Endothelial cell of umbilical vein (primary cell): ENCODE results near the gene RAD51B. TPM values are rescaled to one million over a fixed set of nuclear protein-coding genes. Genes with fewer than 3 reads are reported as not detected.

Source experiments
- BruUV-seq: library from RNA; stranded (reverse); fragments of 400-500 nt; replicated peaks from 2 replicates; lab custom pipeline; 2021; lab: Mats Ljungman, UMichigan
- CTCF ChIA-PET: fragments of 300-600, 350-600 bp; sonication (Branson Sonifier 250); formaldehyde crosslinking; loops from one replicate; lab custom pipeline; 2021; ENCODE audit warnings: antibody characterized with exemption, inconsistent platforms; lab: Charles Lee
- POLR2A ChIA-PET: fragments of 300-600, 350-600 bp; sonication (Branson Sonifier 250); formaldehyde crosslinking; loops from one replicate; lab custom pipeline; 2021; ENCODE audit warnings: antibody characterized with exemption, inconsistent platforms; lab: Charles Lee
- DNase-seq: peaks from one replicate; pipeline ENCODE4 v3.0.0-alpha.2; 2011; ENCODE audit warnings: low read depth, low spot score
- FAIRE-seq: peaks from 2 replicates; lab custom pipeline; 2011; peaks lifted over from hg19 to GRCh38; lab: Jason Lieb, UNC
- H2AFZ ChIP-seq: 2 replicates; pipeline ENCODE4 v1.6.0; 2012; ENCODE audit warnings: low read depth, low read length, control low read depth, inconsistent platforms
- H3K27ac ChIP-seq: 2 replicates; pipeline ENCODE4 v1.5.1; 2011; ENCODE audit warnings: low read depth, mild to moderate bottlenecking, control low read depth, low read length, moderate library complexity; ENCODE audit not compliant: insufficient read depth
- H3K27me3 ChIP-seq, 2 experiments: 2 replicates each; pipeline versions ENCODE4 v1.6.0 to v1.6.1; 2011; ENCODE audit warnings: low read length in 2 of 2, mixed read lengths in 1 of 2; ENCODE audit not compliant: control insufficient read depth in 2 of 2, insufficient read depth in 2 of 2
- H3K36me3 ChIP-seq, 2 experiments: 2 replicates in 1 of 2; 3 replicates in 1 of 2; pipeline ENCODE4 v1.5.1; 2011; ENCODE audit warnings: low read length in 2 of 2, mild to moderate bottlenecking in 1 of 2, moderate library complexity in 1 of 2; ENCODE audit not compliant: control insufficient read depth in 2 of 2, insufficient read depth in 2 of 2; ENCODE audit errors: extremely low read depth in 1 of 2
- H3K4me1 ChIP-seq: 3 replicates; pipeline ENCODE4 v1.5.1; 2011; ENCODE audit warnings: mild to moderate bottlenecking, low read length; ENCODE audit not compliant: control insufficient read depth, insufficient read depth; ENCODE audit errors: extremely low read depth
- H3K4me2 ChIP-seq: 2 replicates; pipeline ENCODE4 v1.6.1; 2011; ENCODE audit warnings: low read length, control low read depth, mixed read lengths; ENCODE audit not compliant: insufficient read depth
- H3K4me3 ChIP-seq, 3 experiments: fragments of 200-600 bp in 1 of 3; sonication (generic), shearing (Covaris generic) in 1 of 3; replicated peaks in 1 of 3; 2 replicates each; pipeline ENCODE4 v1.5.1; 2011 to 2016; ENCODE audit warnings: control low read depth in 3 of 3, low read length in 3 of 3, mild to moderate bottlenecking in 2 of 3, inconsistent platforms in 1 of 3, low read depth in 1 of 3, moderate library complexity in 1 of 3; ENCODE audit not compliant: insufficient read depth in 1 of 3
- H3K79me2 ChIP-seq: 2 replicates; pipeline ENCODE4 v1.6.0; 2012; ENCODE audit warnings: low read length, inconsistent platforms; ENCODE audit not compliant: control insufficient read depth, insufficient read depth
- H3K9ac ChIP-seq: replicated peaks from 2 replicates; pipeline ENCODE3; 2011; ENCODE audit warnings: low read length, control low read depth; ENCODE audit not compliant: insufficient read depth; ENCODE audit errors: extremely low read depth
- H3K9me1 ChIP-seq: replicated peaks from 3 replicates; pipeline ENCODE4 v1.6.0; 2011; ENCODE audit warnings: mild to moderate bottlenecking, low read length; ENCODE audit not compliant: control insufficient read depth, insufficient read depth; ENCODE audit errors: extremely low read depth
- H3K9me3 ChIP-seq: replicated peaks from 2 replicates; pipeline ENCODE4 v1.5.1; 2012; ENCODE audit warnings: low read length, inconsistent platforms; ENCODE audit not compliant: control insufficient read depth, insufficient read depth
- H4K20me1 ChIP-seq: replicated peaks from 2 replicates; pipeline ENCODE3; 2011; ENCODE audit warnings: mild to moderate bottlenecking, low read length; ENCODE audit not compliant: control insufficient read depth, insufficient read depth; ENCODE audit errors: extremely low read depth
- CTCF ChIP-seq, 2 donors: IDR thresholded peaks; 1 replicate in 1 of 2; 2 replicates in 1 of 2; pipeline ENCODE4 v1.5.1; 2011; ENCODE audit warnings: low read length in 2 of 2, mild to moderate bottlenecking in 2 of 2, moderate library complexity in 2 of 2, control low read depth in 1 of 2, inconsistent platforms in 1 of 2, low read depth in 1 of 2; ENCODE audit not compliant: insufficient read depth in 1 of 2; ENCODE audit errors: extremely low read depth in 1 of 2
- EZH2 ChIP-seq: IDR thresholded peaks from 2 replicates; pipeline ENCODE4 v1.6.1; 2012; ENCODE audit warnings: borderline replicate concordance, low read depth, mild to moderate bottlenecking, moderate library complexity, low read length, inconsistent platforms; ENCODE audit not compliant: severe bottlenecking
- FOS ChIP-seq: IDR thresholded peaks from 2 replicates; pipeline ENCODE4 v1.6.1; 2011; ENCODE audit warnings: mild to moderate bottlenecking, low read length, moderate library complexity, borderline replicate concordance; ENCODE audit not compliant: insufficient read depth
- GATA2 ChIP-seq: IDR thresholded peaks from 2 replicates; pipeline ENCODE4 v1.7.0; 2011; ENCODE audit warnings: low read depth, mild to moderate bottlenecking, moderate library complexity, mixed read lengths, low read length; ENCODE audit not compliant: insufficient read length, insufficient read depth
- JUN ChIP-seq: IDR thresholded peaks from 2 replicates; pipeline ENCODE4 v1.6.1; 2011; ENCODE audit warnings: borderline replicate concordance, low read depth; ENCODE audit not compliant: insufficient read length, insufficient read depth
- MAX ChIP-seq: IDR thresholded peaks from 2 replicates; pipeline ENCODE4 v1.6.1; 2011; ENCODE audit not compliant: insufficient read depth, insufficient read length
- MYC ChIP-seq: IDR thresholded peaks from one replicate; pipeline ENCODE4 v1.6.1; 2011; ENCODE audit warnings: mild to moderate bottlenecking, low read depth, low read length
- POLR2A ChIP-seq: IDR thresholded peaks from 2 replicates; pipeline ENCODE4 v1.6.1; 2012; ENCODE audit warnings: low read depth, mild to moderate bottlenecking, control low read depth, low read length
- POLR2AphosphoS5 ChIP-seq: IDR thresholded peaks from 2 replicates; pipeline ENCODE4 v1.6.1; 2012; ENCODE audit warnings: low read depth, mild to moderate bottlenecking, control low read depth, low read length, moderate library complexity; ENCODE audit not compliant: insufficient read depth
- dilution Hi-C: fragments of 300-500 bp; cut with MboI; formaldehyde crosslinking; loops from one replicate; pipeline ENCODE4 v1.15.0; 2019; ENCODE audit warnings: low sequenced_read_pairs; ENCODE audit not compliant: extremely low pct_ligation_motif_present
- intact Hi-C: fragments of 100-400 bp; cut with micrococcal nuclease; formaldehyde crosslinking; loops from one replicate; pipeline ENCODE4 v1.10.0; 2022
- polyA plus RNA-seq, 4 experiments: library from polyadenylated mRNA; depleted of rRNA in 3 of 4; stranded (reverse) in 3 of 4; unstranded in 1 of 4; fragments of >200 nt; gene quantifications; 2 replicates each; pipeline versions ENCODE4 v1.2.1 to v1.2.3, GENCODE V29; 2011 to 2012; ENCODE audit warnings: missing spikeins in 1 of 4
- total RNA-seq: library from RNA; stranded (reverse); gene quantifications from 2 replicates; pipeline ENCODE4 v1.2.3, GENCODE V29; 2021

The RAD51B gene
- total and polyA plus RNA-seq, 2 donors (not counting 3 experiments of a cell fraction or from before 2014, with no cell fraction given), result 3.9 to 19.0 TPM

GRCh38 chr14:67963545-67963944 is 144.0 kb downstream of the RAD51B start:
- H2AFZ ChIP-seq, result no peak overlapping the region
- dilution Hi-C loops, result no loop called here
- DNase-seq, result no peak

More at GRCh38 chr14:67963545-67963944, 144.0 kb downstream of the RAD51B start:
- intact Hi-C loops, result no loop called here
- Histone ChIP-seq H3K9ac (no peak overlapping the region), H3K4me2 (no peak overlapping the region), H3K36me3 (no peaks in the 10 kb centered on the region), H3K79me2 (no peaks in the 10 kb centered on the region), H3K27ac (no peak overlapping the region), H3K4me1 (no peaks in the 10 kb centered on the region), H4K20me1 (no peaks in the 10 kb centered on the region), H3K9me3 (no peaks in the 10 kb centered on the region), H3K27me3 (no peaks in the 10 kb centered on the region), H3K4me3 (no peak overlapping the region), H3K9me1 (no peaks in the 10 kb centered on the region)
- POLR2A ChIA-PET, result no interaction called here
- TF ChIP-seq EZH2, result no peak
- no peak for TF ChIP-seq CTCF (IDR thresholded peaks at IDR 0.05; ENCODE audit: extremely low read depth in 1 of 2, insufficient read depth in 1 of 2, low read depth in 1 of 2, low read length in 2 of 2)
- TF ChIP-seq FOS, result no peak
- TF ChIP-seq MAX, result no peak
- TF ChIP-seq POLR2AphosphoS5, result no peak
- TF ChIP-seq POLR2A, result no peak
- TF ChIP-seq GATA2, result no peak
- TF ChIP-seq MYC, result no peak
- TF ChIP-seq JUN, result no peak
- BruUV-seq, result no TSS peak
- FAIRE-seq, result no peak
- CTCF ChIA-PET, result no interaction called here
